Esophagus squamous epithelium (tissue), 5 donors: ENCODE measurements around the gene C22orf23. TPM values are rescaled to one million over a fixed set of nuclear protein-coding genes. Genes with fewer than 3 reads are reported as not detected.
A peak's percentile ranks its signal among the peaks of the same experiment; 100 is the strongest.

ENCODE experiments used
- DNase-seq: peaks from one replicate; lab custom pipeline; 2025; lab: John Stamatoyannopoulos, UW
- H3K27ac ChIP-seq, 4 donors: fragments of 200-600 bp; sonication (generic); one replicate each; pipeline ENCODE4 v1.5.1; 2016 to 2019; ENCODE audit warnings: mild to moderate bottlenecking in 1 of 4
- H3K27me3 ChIP-seq, 4 donors: fragments of 200-600 bp; sonication (generic); 1 replicate in 3 of 4; 2 replicates in 1 of 4; pipeline versions ENCODE4 v1.5.1 to v1.6.0; 2017 to 2021; ENCODE audit warnings: antibody characterized with exemption in 1 of 4
- H3K36me3 ChIP-seq, 3 donors: fragments of 200-600 bp; sonication (generic); one replicate each; pipeline ENCODE4 v1.5.1; 2016 to 2019
- H3K4me1 ChIP-seq, 3 donors: fragments of 200-600 bp; sonication (generic); one replicate each; pipeline ENCODE4 v1.5.1; 2017 to 2019
- H3K4me3 ChIP-seq, 4 donors: fragments of 200-600 bp; sonication (generic); 1 replicate in 3 of 4; 2 replicates in 1 of 4; pipeline ENCODE4 v1.5.1; 2016 to 2019; ENCODE audit warnings: mild to moderate bottlenecking in 2 of 4, moderate library complexity in 1 of 4
- H3K9me3 ChIP-seq, 3 donors: fragments of 200-600 bp; sonication (generic); one replicate each; pipeline ENCODE4 v1.5.1; 2016 to 2019
- CTCF ChIP-seq, 6 experiments: fragments of 450-650 bp in 4 of 6; fragments of 200-600 bp in 2 of 6; sonication (generic) in 2 of 6; IDR thresholded peaks; one replicate each; pipeline ENCODE4 v1.5.1; 2016 to 2019; ENCODE audit warnings: antibody characterized with exemption in 6 of 6, mild to moderate bottlenecking in 4 of 6, moderate library complexity in 4 of 6
- POLR2A ChIP-seq, 4 donors: fragments of 450-650 bp; IDR thresholded peaks; one replicate each; pipeline ENCODE4 v1.6.1; 2017; ENCODE audit warnings: antibody characterized with exemption in 4 of 4, mild to moderate bottlenecking in 4 of 4, moderate library complexity in 3 of 4
- WGBS, 2 donors: methylation state at CpG; one replicate each; pipeline ENCODE4 v1.1.5; 2018; 5-methylcytosine and 5-hydroxymethylcytosine counted together
- intact Hi-C: fragments of 100-400 bp; cut with DNase I; formaldehyde crosslinking; loops from one replicate; pipeline ENCODE4 v1.15.0; 2022
- total RNA-seq, 4 donors: library from RNA; depleted of rRNA; stranded (reverse); fragments of >200 nt; gene quantifications; one replicate each; pipeline ENCODE4 v1.1.0, GENCODE V29; 2016
- donor health status: DM: yes; HTN: yes; CAD: no.

Gene C22orf23
- total RNA-seq, 4 donors from 2014 or later, result 0.13 to 0.38 TPM; not detected in 2

- no peak for DNase-seq
- WGBS, 2 donors, result 29 to 48% methylated on average over 8 to 10 of the region's 15 CpGs
- Histone ChIP-seq H3K4me3 (peak overlapping the region in 2 of 4 donors; percentile 6 to 39), H3K36me3 (peaks cover 4 to 73% (median 26%) of the 10 kb centered on the region in 3 donors), H3K9me3 (no peaks in the 10 kb centered on the region), H3K4me1 (peaks cover 20 to 73% (median 35%) of the 10 kb centered on the region in 3 donors), H3K27ac (peak overlapping the region; percentile 69 to 99 (median 84)), H3K27me3 (no peaks in the 10 kb centered on the region)
- intact Hi-C loops, result no loop called here
- TF ChIP-seq POLR2A (IDR thresholded peaks at IDR 0.05) (no peak), CTCF (IDR thresholded peaks at IDR 0.05) (no peak)
These were observed 42.3 kb downstream of the C22orf23 start for GRCh38 chr22:37910890-37911672.

- Histone ChIP-seq H3K4me1 (peaks cover 29 to 85% (median 41%) of the 10 kb centered on the region in 3 donors), H3K9me3 (no peaks in the 10 kb centered on the region), H3K27me3 (no peaks in the 10 kb centered on the region), H3K4me3 (peak overlapping the region in 1 of 4 donors; percentile 39), H3K36me3 (peaks cover 0 to 60% (median 19%) of the 10 kb centered on the region in 3 donors), H3K27ac (peak overlapping the region; percentile 11 to 99 (median 84))
- intact Hi-C loops, result no loop called here
- no peak for DNase-seq
- TF ChIP-seq POLR2A (IDR thresholded peaks at IDR 0.05) (no peak), CTCF (IDR thresholded peaks at IDR 0.05) (no peak)
- WGBS, 2 donors, result 47 to 68% methylated on average over 3 of the region's 7 CpGs
These were observed 43.6 kb downstream of the C22orf23 start for GRCh38 chr22:37909766-37910165.

DNA sequence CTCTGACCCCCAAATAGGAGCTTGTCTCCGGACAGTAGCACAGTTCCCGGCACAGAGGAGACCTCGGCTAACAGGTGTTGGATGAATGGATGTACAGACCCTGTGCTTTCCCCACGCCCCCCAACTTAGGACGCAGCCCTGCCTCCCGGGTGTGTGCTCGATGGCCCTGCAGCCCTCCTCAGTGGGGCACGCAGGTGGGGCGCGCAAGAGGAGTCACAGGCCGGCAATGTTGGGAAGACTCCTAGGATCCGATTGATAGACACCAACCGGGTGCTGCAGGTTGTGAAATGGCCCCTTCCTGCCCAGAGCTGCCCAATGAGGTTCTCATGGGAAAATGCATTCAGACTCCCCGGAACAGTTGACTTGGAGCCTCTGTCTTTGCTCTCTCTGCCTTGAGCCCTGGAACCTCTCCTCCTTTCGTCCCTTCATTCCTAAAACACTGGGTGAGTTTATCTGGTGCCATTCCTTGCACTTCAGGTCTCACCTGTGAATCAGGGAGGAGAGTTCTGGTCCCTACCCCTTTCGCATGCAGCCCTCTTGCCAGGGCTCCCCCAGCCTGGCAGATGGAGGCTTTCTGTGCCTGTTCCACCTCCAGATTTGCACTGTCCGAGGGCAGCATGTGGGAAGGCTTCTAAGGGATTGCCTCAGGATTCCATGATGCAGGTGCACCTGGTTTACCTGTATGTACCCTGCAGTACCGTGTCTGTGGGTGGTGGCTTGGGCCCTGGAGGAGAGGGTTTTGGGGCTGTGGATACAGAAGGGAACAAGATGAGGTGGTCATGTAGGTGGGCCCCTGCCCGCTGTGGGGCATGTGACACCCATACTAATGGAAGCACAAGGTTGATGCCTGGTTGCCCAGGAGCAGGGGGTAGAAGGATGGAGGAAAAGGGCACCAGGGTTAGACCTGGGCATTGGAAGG lies 46.1 kb downstream of the C22orf23 start:
- intact Hi-C loops, result no loop called here
- no peak for DNase-seq
- Histone ChIP-seq H3K36me3 (peaks cover 0 to 35% (median 4%) of the 10 kb centered on the region in 3 donors), H3K27me3 (no peaks in the 10 kb centered on the region), H3K27ac (peak overlapping the region; percentile 89 to 99 (median 97)), H3K4me1 (peaks cover 29 to 76% (median 41%) of the 10 kb centered on the region in 3 donors), H3K4me3 (peak overlapping the region; percentile 66 to 97 (median 84)), H3K9me3 (no peaks in the 10 kb centered on the region)
- WGBS, 2 donors, result 17 to 37% methylated on average over 6 to 17 of the region's 19 CpGs
- TF ChIP-seq POLR2A (IDR thresholded peaks at IDR 0.05) (no peak), CTCF (IDR thresholded peaks at IDR 0.05) (no peak)

DNA sequence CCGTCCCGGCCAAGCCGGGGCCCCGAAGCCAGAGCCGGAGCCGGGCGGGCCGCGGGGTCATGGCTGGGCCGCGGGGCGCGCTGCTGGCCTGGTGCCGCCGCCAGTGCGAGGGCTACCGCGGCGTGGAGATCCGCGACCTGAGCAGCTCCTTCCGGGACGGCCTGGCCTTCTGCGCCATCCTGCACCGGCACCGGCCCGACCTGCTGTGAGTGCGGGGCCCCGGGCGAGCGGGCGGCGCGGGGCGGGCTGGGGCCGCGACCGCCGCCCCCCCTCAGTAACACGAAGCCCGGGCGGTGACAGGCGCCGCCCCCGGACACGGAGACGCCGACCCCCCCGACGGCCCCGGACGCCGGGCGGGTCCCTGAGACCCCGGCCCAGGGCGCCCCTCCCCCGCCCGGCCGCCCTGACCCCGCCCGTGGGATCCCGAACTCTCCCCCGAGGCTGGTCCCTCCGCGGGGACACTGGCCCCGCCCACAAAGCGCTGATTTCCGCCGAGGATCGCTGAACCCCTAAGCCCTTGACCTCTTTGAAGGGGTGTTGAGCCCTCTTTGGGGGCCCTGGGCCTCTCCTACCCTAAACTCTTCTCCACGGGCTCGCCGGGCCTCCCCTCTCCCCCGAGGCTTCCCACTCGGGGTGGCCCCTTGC lies 46.9 kb downstream of the C22orf23 start:
- peak overlapping the region; percentile 66 to 97 (median 84) for H3K4me3 ChIP-seq
- no peak for DNase-seq
- 5% methylated on average over 4 of the region's 75 CpGs; no CpG with 5 or more reads in 1 of the 2 donors for WGBS, 2 donors
- intact Hi-C loops, result no loop called here
- H3K4me1 ChIP-seq, result peaks cover 36 to 76% (median 40%) of the 10 kb centered on the region in 3 donors
- H3K36me3 ChIP-seq, result peaks cover 0 to 27% (median 0%) of the 10 kb centered on the region in 3 donors
- TF ChIP-seq CTCF (IDR thresholded peaks at IDR 0.05) (no peak), POLR2A (IDR thresholded peaks at IDR 0.05) (no peak)
- no peaks in the 10 kb centered on the region for H3K9me3 ChIP-seq
- peak overlapping the region; percentile 89 to 99 (median 97) for H3K27ac ChIP-seq
- H3K27me3 ChIP-seq, result no peaks in the 10 kb centered on the region
